KOPT-K1 (cell line): ENCODE data around the gene SPPL2A.

ENCODE experiments used
- H3K27ac ChIP-seq: fragments of 200-600 bp; sonication (generic); 2 replicates; pipeline ENCODE4 v1.5.1; 2016; ENCODE audit warnings: antibody characterized with exemption, mild to moderate bottlenecking, low read depth, low read length; ENCODE audit not compliant: poor library complexity, severe bottlenecking
- H3K36me3 ChIP-seq: fragments of 200-600 bp; sonication (generic); 2 replicates; pipeline ENCODE4 v1.5.1; 2017; ENCODE audit warnings: antibody characterized with exemption, mild to moderate bottlenecking, low read length, moderate library complexity; ENCODE audit not compliant: insufficient read depth
- H3K9me3 ChIP-seq: fragments of 200-600 bp; sonication (generic); 2 replicates; pipeline ENCODE4 v1.5.1; 2017; ENCODE audit warnings: antibody characterized with exemption, low read length, mild to moderate bottlenecking; ENCODE audit not compliant: insufficient read depth, poor library complexity, severe bottlenecking

SPPL2A gene

GRCh38 chr15:50685191-50685975 is 80.1 kb downstream of the SPPL2A start:
- peak overlapping the region; percentile 79 for H3K27ac ChIP-seq
- peaks cover 47% of the 10 kb centered on the region for H3K36me3 ChIP-seq
- H3K9me3 ChIP-seq: no peaks in the 10 kb centered on the region

DNA sequence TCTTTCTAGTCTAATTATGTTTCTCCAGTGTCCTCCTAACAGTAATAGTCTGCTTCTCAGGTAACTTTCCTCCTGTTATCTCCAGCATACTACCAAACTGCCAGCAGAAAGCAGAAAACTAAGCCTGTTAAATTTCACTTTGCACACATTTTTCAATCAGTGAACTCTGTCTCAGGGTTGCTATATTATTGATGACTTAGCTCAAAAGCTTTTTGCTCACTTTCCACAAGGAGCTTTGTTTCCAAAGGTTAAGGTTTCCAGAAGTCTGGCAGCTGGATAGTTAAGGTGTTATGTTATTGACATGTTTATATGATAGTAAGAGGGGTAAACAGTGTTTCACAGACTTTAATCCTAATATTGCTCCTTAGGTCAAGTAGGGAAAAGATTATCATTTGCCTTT is 84.0 kb downstream of the SPPL2A start:
- Histone ChIP-seq H3K9me3 (no peaks in the 10 kb centered on the region), H3K27ac (no peak overlapping the region), H3K36me3 (peaks cover 65% of the 10 kb centered on the region)

GRCh38 chr15:50676799-50677483 is 88.6 kb downstream of the SPPL2A start:
- no peaks in the 10 kb centered on the region for H3K9me3 ChIP-seq
- H3K36me3 ChIP-seq: peaks cover 58% of the 10 kb centered on the region
- no peak overlapping the region for H3K27ac ChIP-seq

DNA sequence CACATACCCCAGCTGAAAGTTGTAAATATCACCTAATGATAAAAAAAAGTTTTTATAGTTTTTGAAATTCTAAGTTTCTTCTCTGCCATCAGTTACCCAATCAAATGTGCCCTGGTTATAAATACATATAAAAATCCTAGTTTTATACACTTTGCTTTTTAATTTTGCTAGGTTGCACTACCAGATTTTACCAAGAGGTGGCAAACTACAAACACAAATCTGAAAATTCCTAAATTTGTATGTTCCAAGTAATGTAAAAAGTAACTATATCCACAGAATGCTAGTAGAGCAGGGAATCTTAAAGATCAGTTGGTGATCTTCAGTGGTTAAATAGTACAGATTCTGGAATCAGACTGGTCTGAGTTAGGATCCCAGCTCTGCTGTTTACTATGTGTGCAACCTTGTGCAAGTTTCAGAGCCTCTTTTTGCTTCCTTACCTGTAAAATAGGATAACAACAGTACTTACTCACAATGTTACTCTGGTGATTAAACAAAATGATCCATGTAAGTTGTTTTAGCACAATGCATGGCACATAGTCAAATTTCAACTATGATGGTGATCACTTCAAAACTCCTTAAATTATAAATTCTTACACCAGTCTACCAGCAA is 89.9 kb downstream of the SPPL2A start:
- no peaks in the 10 kb centered on the region for H3K9me3 ChIP-seq
- H3K27ac ChIP-seq: no peak overlapping the region
- peaks cover 54% of the 10 kb centered on the region for H3K36me3 ChIP-seq

DNA sequence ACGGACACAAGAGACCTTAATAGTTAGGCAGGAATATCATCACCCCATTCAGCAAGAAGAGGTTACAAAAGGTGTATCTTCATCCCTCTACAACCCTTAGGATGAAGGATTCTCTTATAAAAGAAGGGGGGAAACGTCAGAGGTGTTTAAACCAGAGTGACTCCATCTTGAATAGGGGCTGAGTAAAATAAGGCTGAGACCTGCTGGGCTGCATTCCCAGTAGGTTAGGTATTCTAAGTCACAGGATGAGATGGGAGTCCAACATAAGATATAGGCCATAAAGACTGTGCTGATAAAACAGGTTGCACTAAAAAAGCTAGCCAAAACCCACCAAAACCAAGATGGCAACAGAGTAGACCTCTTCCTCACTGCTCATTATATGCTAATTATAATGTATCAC is 95.4 kb downstream of the SPPL2A start:
- Histone ChIP-seq H3K27ac (no peak overlapping the region), H3K9me3 (no peaks in the 10 kb centered on the region), H3K36me3 (peaks cover 66% of the 10 kb centered on the region)

DNA sequence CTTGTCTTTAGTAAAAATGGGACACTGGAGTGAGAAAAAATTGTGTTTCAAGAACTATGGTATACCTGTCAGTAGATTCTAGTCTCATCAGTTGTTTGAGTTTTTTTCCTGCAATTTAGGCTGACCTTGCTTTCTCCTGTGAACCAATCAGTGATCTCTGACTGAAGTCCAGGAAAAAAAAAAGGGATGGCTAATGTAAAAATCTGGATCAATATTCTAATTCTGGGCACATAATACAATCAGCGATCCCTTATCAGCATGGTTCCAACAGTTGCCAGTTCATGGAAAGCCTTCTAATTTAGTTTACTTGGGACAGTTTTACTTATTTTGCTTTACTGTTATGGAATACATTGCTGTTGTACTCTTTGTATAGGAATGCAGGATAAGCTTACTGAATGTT is 95.9 kb downstream of the SPPL2A start:
- no peak overlapping the region for H3K27ac ChIP-seq
- peaks cover 65% of the 10 kb centered on the region for H3K36me3 ChIP-seq
- H3K9me3 ChIP-seq: no peaks in the 10 kb centered on the region

GRCh38 chr15:50665938-50666337 is 99.6 kb downstream of the SPPL2A start:
- Histone ChIP-seq H3K36me3 (peaks cover 74% of the 10 kb centered on the region), H3K27ac (no peak overlapping the region)

GRCh38 chr15:50655555-50655954 is 110.0 kb downstream of the SPPL2A start:
- Histone ChIP-seq H3K9me3 (no peaks in the 10 kb centered on the region), H3K36me3 (peaks cover 93% of the 10 kb centered on the region), H3K27ac (no peak overlapping the region)

More at GRCh38 chr15:50665938-50666337, 99.6 kb downstream of the SPPL2A start:
- H3K9me3 ChIP-seq: no peaks in the 10 kb centered on the region

- no peak overlapping the region for H3K27ac ChIP-seq
- H3K36me3 ChIP-seq: peaks cover 96% of the 10 kb centered on the region
- no peaks in the 10 kb centered on the region for H3K9me3 ChIP-seq
Observed at GRCh38 chr15:50653156-50653743, 112.3 kb downstream of the SPPL2A start.

DNA sequence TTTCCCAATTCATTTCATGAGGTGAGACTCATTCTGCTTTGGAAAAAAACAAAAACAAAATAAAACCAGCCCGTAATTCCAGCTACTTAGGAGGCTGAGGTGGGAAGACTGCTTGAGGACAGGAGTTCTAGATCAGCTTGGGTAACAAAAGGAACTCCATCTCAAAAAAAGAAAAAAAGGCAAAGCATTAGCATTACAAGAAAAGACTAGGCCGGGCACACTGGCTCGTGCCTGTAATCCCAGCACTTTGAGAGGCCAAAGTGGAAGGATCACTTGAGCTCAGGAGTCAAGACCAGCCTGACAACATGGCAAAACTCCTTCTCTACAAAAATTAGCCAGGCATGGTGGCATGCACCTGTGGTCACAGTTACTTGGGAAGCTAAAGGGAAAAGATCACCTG is 112.8 kb downstream of the SPPL2A start:
- H3K9me3 ChIP-seq: no peaks in the 10 kb centered on the region
- H3K36me3 ChIP-seq: peaks cover 97% of the 10 kb centered on the region
- H3K27ac ChIP-seq: no peak overlapping the region
